ENCODE measurements around the gene DHRS7B.
A peak's percentile ranks its signal among the peaks of the same experiment; 100 is the strongest.

DHRS7B gene

DNA sequence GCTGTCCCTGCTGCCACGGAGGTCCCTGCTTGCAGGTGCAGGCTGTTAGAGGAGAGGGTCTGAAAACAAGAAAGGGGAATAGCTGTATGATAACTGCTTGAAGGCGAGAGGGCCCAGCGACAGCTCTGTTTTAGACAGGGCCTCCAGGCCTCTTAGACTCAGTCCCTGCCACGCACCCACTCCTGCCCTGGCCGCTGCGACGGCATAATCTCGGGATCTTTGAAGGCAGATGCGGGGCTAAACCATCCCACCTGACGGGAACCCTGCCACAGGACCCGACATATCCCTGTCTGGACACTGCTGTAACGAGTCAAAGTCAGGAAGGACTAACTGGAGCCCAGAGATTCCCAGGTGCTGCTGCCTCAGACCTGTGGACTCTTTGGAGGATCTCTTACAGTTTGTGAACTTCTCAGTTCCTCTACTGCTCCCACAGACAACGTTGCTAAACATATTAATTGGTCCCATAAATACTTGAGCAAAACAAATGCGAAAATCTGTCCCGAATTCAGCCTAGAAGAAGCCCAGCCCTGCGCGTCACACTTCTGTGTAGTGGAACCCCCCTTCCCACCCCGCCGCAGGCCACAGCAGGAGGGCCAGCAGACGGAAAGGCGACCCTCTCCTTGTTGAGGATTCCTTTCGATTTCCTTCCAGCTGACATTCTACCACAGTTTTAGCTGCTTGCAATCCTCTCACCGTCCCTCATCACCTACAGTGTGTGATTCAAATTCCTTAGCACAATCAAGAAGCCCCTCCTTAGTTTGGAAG lies 88.2 kb downstream of the DHRS7B start:
- DNase-seq = peak; percentile 84
- Histone ChIP-seq H3K79me2 (ENCODE audit: control insufficient read depth, insufficient read depth, low read length) (peaks cover 39% of the 10 kb centered on the region), H2AK5ac (ENCODE audit: low read length) (no peak overlapping the region), H2BK120ac (ENCODE audit: low read depth, low read length) (no peak overlapping the region), H4K8ac (ENCODE audit: low read depth, low read length) (no peak overlapping the region), H3K4ac (ENCODE audit: low read depth, low read length) (peak overlapping the region; percentile 50), H3K4me1 (ENCODE audit: control insufficient read depth, low read depth, low read length) (peaks cover 7% of the 10 kb centered on the region), H3K27ac (ENCODE audit: low read depth, low read length) (peak overlapping the region; percentile 68), H4K5ac (ENCODE audit: low read length) (no peak overlapping the region), H3K27me3 (ENCODE audit: insufficient read depth, low read length, poor library complexity) (no peaks in the 10 kb centered on the region), H3K23ac (ENCODE audit: low read length) (no peak overlapping the region), H3K4me2 (ENCODE audit: low read length) (peak overlapping the region; percentile 93), H3K18ac (ENCODE audit: low read length) (no peak overlapping the region), H3K9ac (ENCODE audit: low read length) (peak overlapping the region; percentile 86), H3K79me1 (ENCODE audit: low read length) (peaks cover 4% of the 10 kb centered on the region), H2BK5ac (ENCODE audit: low read length) (peak overlapping the region; percentile 51), H3K56ac (ENCODE audit: low read length) (peak overlapping the region; percentile 95), H3K4me3 (ENCODE audit: low read length) (peak overlapping the region; percentile 53), H2BK15ac (replicated peaks; ENCODE audit: low read depth) (no peak overlapping the region), H3K36me3 (ENCODE audit: control insufficient read depth, insufficient read depth, low read length) (peaks cover 3% of the 10 kb centered on the region)
- no CpG with 5 or more reads among the region's 23 CpGs for WGBS (ENCODE audit: extremely low coverage, insufficient coverage, low lambda C conversion rate)

DNA sequence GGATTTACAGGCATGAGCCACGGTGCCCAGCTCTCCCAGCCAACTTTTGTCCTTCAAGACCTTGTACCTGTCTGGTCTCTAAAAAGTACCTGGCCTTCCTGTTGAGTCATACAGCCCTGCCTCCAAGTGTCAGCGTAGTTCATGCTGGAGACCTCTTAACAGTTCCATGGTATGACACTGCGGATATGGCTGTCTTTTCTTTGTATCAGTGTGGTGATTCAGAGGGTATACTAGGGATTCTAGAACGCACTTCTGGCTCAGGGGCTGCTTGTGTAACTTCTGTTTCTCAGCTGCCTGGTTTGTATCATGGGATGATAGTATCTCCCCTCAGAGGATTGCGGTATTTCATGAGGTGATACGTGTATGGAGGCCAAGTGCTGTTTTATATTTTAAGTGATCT lies 89.2 kb downstream of the DHRS7B start:
- Histone ChIP-seq H3K79me1 (ENCODE audit: low read length) (peaks cover 4% of the 10 kb centered on the region), H3K79me2 (ENCODE audit: control insufficient read depth, insufficient read depth, low read length) (peaks cover 30% of the 10 kb centered on the region), H2AK5ac (ENCODE audit: low read length) (no peak overlapping the region), H4K8ac (ENCODE audit: low read depth, low read length) (no peak overlapping the region), H4K5ac (ENCODE audit: low read length) (no peak overlapping the region), H3K4me1 (ENCODE audit: control insufficient read depth, low read depth, low read length) (peaks cover 7% of the 10 kb centered on the region), H3K4me3 (ENCODE audit: low read length) (no peak overlapping the region), H3K4me2 (ENCODE audit: low read length) (no peak overlapping the region), H3K4ac (ENCODE audit: low read depth, low read length) (no peak overlapping the region), H3K27me3 (ENCODE audit: insufficient read depth, low read length, poor library complexity) (no peaks in the 10 kb centered on the region), H3K23ac (ENCODE audit: low read length) (no peak overlapping the region), H2BK15ac (replicated peaks; ENCODE audit: low read depth) (no peak overlapping the region), H3K18ac (ENCODE audit: low read length) (no peak overlapping the region), H3K9ac (ENCODE audit: low read length) (no peak overlapping the region), H2BK5ac (ENCODE audit: low read length) (no peak overlapping the region), H2BK120ac (ENCODE audit: low read depth, low read length) (no peak overlapping the region), H3K36me3 (ENCODE audit: control insufficient read depth, insufficient read depth, low read length) (no peaks in the 10 kb centered on the region), H3K27ac (ENCODE audit: low read depth, low read length) (no peak overlapping the region), H3K56ac (ENCODE audit: low read length) (no peak overlapping the region)
- DNase-seq = peak; percentile 37
- no CpG with 5 or more reads among the region's 6 CpGs for WGBS (ENCODE audit: extremely low coverage, insufficient coverage, low lambda C conversion rate)

DNA sequence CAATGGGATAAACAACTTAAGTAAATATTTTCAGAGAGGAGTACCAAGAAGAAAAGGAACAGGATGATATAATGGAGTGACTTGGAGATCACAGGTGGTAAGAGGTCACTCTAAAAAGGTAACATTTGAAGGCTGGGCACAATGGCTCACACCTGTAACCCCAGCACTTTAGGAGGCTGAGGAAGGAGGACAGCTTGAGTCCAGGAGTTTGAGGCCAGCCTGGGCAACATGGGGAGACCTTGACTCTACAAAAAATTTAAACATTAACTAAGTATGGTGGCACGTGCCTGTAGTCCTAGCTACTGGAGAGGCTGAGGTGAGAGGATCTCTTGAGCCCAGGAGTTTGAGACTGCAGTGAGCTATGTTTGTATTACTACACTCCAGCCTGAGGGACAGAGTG lies 90.6 kb downstream of the DHRS7B start:
- Histone ChIP-seq H3K36me3 (ENCODE audit: control insufficient read depth, insufficient read depth, low read length) (no peaks in the 10 kb centered on the region), H2AK5ac (ENCODE audit: low read length) (no peak overlapping the region), H2BK120ac (ENCODE audit: low read depth, low read length) (no peak overlapping the region), H2BK15ac (replicated peaks; ENCODE audit: low read depth) (no peak overlapping the region), H3K79me2 (ENCODE audit: control insufficient read depth, insufficient read depth, low read length) (peaks cover 16% of the 10 kb centered on the region), H3K27me3 (ENCODE audit: insufficient read depth, low read length, poor library complexity) (no peaks in the 10 kb centered on the region), H3K56ac (ENCODE audit: low read length) (no peak overlapping the region), H3K27ac (ENCODE audit: low read depth, low read length) (no peak overlapping the region), H4K8ac (ENCODE audit: low read depth, low read length) (no peak overlapping the region), H3K23ac (ENCODE audit: low read length) (no peak overlapping the region), H3K4me1 (ENCODE audit: control insufficient read depth, low read depth, low read length) (peaks cover 5% of the 10 kb centered on the region), H3K9ac (ENCODE audit: low read length) (no peak overlapping the region), H2BK5ac (ENCODE audit: low read length) (no peak overlapping the region), H3K4ac (ENCODE audit: low read depth, low read length) (no peak overlapping the region), H3K79me1 (ENCODE audit: low read length) (no peaks in the 10 kb centered on the region), H3K4me2 (ENCODE audit: low read length) (no peak overlapping the region), H3K4me3 (ENCODE audit: low read length) (no peak overlapping the region), H3K18ac (ENCODE audit: low read length) (no peak overlapping the region), H4K5ac (ENCODE audit: low read length) (no peak overlapping the region)
- no CpG with 5 or more reads among the region's 1 CpG for WGBS (ENCODE audit: extremely low coverage, insufficient coverage, low lambda C conversion rate)
- no peak for DNase-seq

DNA sequence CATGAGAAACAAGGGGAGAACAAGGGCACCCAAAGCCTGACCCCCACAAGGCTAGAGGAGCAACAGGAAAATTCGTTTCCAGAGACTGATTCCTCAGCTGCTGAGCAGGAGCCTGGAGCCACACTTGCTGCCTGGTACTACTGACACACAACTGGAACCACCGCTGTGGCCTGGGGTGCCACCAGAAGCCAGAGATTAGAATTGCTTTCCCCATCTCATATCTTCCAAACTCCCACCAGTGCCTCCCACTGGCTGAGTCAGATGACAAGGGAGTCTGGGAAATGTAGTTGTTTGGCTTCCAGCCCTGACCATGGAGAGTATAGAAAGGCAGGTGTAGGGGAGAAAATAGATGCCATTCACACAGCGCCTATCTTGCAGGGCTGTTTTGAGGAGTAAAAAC lies 91.3 kb downstream of the DHRS7B start:
- Histone ChIP-seq H2BK120ac (ENCODE audit: low read depth, low read length) (no peak overlapping the region), H4K5ac (ENCODE audit: low read length) (no peak overlapping the region), H3K9ac (ENCODE audit: low read length) (no peak overlapping the region), H4K8ac (ENCODE audit: low read depth, low read length) (no peak overlapping the region), H3K4me2 (ENCODE audit: low read length) (no peak overlapping the region), H3K4ac (ENCODE audit: low read depth, low read length) (no peak overlapping the region), H3K18ac (ENCODE audit: low read length) (no peak overlapping the region), H3K23ac (ENCODE audit: low read length) (no peak overlapping the region), H3K27ac (ENCODE audit: low read depth, low read length) (no peak overlapping the region), H2AK5ac (ENCODE audit: low read length) (no peak overlapping the region), H3K56ac (ENCODE audit: low read length) (no peak overlapping the region), H2BK5ac (ENCODE audit: low read length) (no peak overlapping the region), H2BK15ac (replicated peaks; ENCODE audit: low read depth) (no peak overlapping the region), H3K79me2 (ENCODE audit: control insufficient read depth, insufficient read depth, low read length) (peaks cover 8% of the 10 kb centered on the region), H3K79me1 (ENCODE audit: low read length) (no peaks in the 10 kb centered on the region), H3K4me3 (ENCODE audit: low read length) (no peak overlapping the region), H3K4me1 (ENCODE audit: control insufficient read depth, low read depth, low read length) (peaks cover 5% of the 10 kb centered on the region), H3K27me3 (ENCODE audit: insufficient read depth, low read length, poor library complexity) (no peaks in the 10 kb centered on the region), H3K36me3 (ENCODE audit: control insufficient read depth, insufficient read depth, low read length) (no peaks in the 10 kb centered on the region)
- WGBS (ENCODE audit: extremely low coverage, insufficient coverage, low lambda C conversion rate) = no CpG with 5 or more reads among the region's 3 CpGs
- peak; percentile 78 for DNase-seq

DNA sequence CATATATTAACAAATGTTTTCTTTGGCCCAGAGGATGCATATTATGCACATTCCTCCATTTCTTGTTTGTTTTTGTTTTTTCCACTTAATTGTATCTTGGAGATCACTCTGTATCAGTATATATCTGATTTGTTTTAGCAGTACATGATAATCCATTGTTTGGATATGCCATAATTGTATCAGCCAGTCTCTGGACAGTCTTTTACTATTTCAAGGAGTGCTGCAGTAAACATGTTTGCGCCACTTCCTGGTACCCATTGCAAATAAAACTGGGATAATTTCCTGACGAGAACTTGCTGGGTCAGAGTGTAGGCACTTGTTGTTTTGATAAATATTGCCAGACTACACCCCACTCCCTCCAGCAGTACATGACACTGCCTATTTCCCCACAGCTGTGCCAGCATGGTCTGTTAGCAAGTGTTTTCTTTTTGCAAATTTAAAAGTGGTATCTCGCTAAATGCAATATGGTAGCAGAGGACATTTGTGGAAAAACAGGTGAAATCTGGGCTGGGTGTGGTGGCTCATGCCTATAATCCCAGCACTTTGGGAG lies 92.1 kb downstream of the DHRS7B start:
- Histone ChIP-seq H3K79me2 (ENCODE audit: control insufficient read depth, insufficient read depth, low read length) (no peaks in the 10 kb centered on the region), H2BK15ac (replicated peaks; ENCODE audit: low read depth) (no peak overlapping the region), H4K8ac (ENCODE audit: low read depth, low read length) (no peak overlapping the region), H3K4me3 (ENCODE audit: low read length) (no peak overlapping the region), H4K5ac (ENCODE audit: low read length) (no peak overlapping the region), H3K56ac (ENCODE audit: low read length) (no peak overlapping the region), H3K79me1 (ENCODE audit: low read length) (no peaks in the 10 kb centered on the region), H3K18ac (ENCODE audit: low read length) (no peak overlapping the region), H3K4me2 (ENCODE audit: low read length) (no peak overlapping the region), H3K9ac (ENCODE audit: low read length) (no peak overlapping the region), H3K23ac (ENCODE audit: low read length) (no peak overlapping the region), H3K27me3 (ENCODE audit: insufficient read depth, low read length, poor library complexity) (no peaks in the 10 kb centered on the region), H3K4me1 (ENCODE audit: control insufficient read depth, low read depth, low read length) (peaks cover 5% of the 10 kb centered on the region), H2AK5ac (ENCODE audit: low read length) (no peak overlapping the region), H3K27ac (ENCODE audit: low read depth, low read length) (no peak overlapping the region), H2BK120ac (ENCODE audit: low read depth, low read length) (no peak overlapping the region), H3K36me3 (ENCODE audit: control insufficient read depth, insufficient read depth, low read length) (no peaks in the 10 kb centered on the region), H3K4ac (ENCODE audit: low read depth, low read length) (no peak overlapping the region), H2BK5ac (ENCODE audit: low read length) (no peak overlapping the region)
- no peak for DNase-seq
- WGBS (ENCODE audit: extremely low coverage, insufficient coverage, low lambda C conversion rate) = no CpG with 5 or more reads among the region's 3 CpGs
